Prostate gland (tissue), 2 donors: Measurements from ENCODE around the gene PPARA.

Experiments
- POLR2A ChIP-seq: fragments of 450-650 bp; IDR thresholded peaks from one replicate; pipeline ENCODE4 v1.6.1; 2016; ENCODE audit warnings: antibody characterized with exemption, mild to moderate bottlenecking
- POLR2AphosphoS5 ChIP-seq: sonication (generic); formaldehyde crosslinking; IDR thresholded peaks from one replicate; pipeline ENCODE4 v1.6.1; 2017; ENCODE audit warnings: antibody characterized with exemption
- TF ChIP-seq, protein P1 (sequence below), 4 experiments: fragments of 200-600 bp in 2 of 4; fragments of 450-650 bp in 2 of 4; sonication (generic) in 2 of 4; IDR thresholded peaks; 1 replicate in 3 of 4; 2 replicates in 1 of 4; pipeline ENCODE4 v1.5.1; 2016 to 2019; ENCODE audit warnings: antibody characterized with exemption in 4 of 4, mild to moderate bottlenecking in 2 of 4, moderate library complexity in 2 of 4

DNA sequence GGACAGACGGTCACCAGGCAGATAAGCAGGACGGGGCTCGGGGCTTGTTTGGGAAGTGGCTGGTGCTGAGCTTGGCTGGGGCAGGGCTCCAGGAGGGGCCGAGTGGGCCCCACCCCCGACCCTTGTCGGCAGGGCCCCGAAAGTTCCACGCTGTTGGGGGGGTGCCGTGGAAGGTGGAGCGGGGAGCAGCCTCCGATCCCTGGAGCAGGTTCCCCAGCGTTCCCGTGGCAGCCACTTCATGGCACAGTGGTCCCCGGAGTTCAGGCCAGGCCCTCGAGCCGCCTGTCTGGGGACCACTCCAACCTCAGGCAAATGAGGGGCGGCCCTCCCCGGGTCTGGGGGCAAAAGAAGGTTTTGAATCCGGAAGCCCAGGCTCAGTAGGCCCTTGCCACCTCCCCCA is 46.7 kb upstream of the PPARA start:
- TF ChIP-seq POLR2A (no peak), POLR2AphosphoS5 (no peak)
- TF ChIP-seq, protein P1, sequence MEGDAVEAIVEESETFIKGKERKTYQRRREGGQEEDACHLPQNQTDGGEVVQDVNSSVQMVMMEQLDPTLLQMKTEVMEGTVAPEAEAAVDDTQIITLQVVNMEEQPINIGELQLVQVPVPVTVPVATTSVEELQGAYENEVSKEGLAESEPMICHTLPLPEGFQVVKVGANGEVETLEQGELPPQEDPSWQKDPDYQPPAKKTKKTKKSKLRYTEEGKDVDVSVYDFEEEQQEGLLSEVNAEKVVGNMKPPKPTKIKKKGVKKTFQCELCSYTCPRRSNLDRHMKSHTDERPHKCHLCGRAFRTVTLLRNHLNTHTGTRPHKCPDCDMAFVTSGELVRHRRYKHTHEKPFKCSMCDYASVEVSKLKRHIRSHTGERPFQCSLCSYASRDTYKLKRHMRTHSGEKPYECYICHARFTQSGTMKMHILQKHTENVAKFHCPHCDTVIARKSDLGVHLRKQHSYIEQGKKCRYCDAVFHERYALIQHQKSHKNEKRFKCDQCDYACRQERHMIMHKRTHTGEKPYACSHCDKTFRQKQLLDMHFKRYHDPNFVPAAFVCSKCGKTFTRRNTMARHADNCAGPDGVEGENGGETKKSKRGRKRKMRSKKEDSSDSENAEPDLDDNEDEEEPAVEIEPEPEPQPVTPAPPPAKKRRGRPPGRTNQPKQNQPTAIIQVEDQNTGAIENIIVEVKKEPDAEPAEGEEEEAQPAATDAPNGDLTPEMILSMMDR (IDR thresholded peaks at IDR 0.05), result no peak
